ENCODE results near the gene SMIM35.

SMIM35 gene

DNA sequence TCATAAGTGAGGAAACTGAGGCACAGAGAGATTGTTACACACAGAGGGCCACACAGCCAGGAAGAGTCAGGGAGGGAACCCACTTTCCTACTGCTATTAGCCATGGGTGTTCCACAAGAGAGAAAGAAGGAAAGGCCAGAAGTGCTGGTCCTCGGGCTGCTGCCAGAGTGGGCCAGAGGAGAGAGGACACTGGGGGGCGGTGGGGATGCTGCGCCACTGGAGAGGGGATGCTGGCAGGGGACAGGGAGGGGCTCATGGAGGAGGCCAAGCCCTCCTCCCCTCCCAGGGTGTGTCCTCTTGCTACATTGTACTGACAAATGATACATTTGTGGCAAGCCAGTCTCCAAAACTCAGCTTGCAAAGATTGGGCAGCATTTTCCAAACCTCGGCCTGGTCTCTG, 90.7 kb downstream of the SMIM35 start:
- no peak for DNase-seq (ENCODE audit: insufficient read length, low spot score)
- no peak for FAIRE-seq
- no peak for TF ChIP-seq CTCF (IDR thresholded peaks at IDR 0.05; ENCODE audit: insufficient read depth, missing control alignments)

DNA sequence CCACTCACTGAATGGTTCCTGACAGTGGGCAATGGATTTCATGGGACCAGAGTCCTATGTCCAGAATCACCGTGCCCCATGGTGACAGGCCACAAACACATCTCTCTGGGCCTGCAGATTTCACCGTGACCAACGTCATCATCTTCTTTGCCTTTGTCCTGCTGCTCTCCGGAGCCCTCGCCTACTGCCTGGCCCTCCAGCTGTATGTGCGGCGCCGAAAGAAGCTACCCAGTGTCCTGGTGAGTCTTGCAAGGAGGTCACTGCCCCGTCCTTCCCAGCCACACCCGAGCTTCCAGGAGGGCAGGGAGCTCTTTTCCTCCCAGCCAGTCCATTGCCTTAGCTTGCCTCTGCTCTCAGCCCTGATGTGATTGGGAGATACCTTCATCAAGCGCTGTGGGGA, 91.3 kb downstream of the SMIM35 start:
- DNase-seq (ENCODE audit: insufficient read length, low spot score) (no peak), FAIRE-seq (no peak)
- no peak for TF ChIP-seq CTCF (IDR thresholded peaks at IDR 0.05; ENCODE audit: insufficient read depth, missing control alignments)

GRCh38 chr11:117993988-117994745, 92.6 kb downstream of the SMIM35 start:
- FAIRE-seq (no peak), DNase-seq (ENCODE audit: insufficient read length, low spot score) (no peak)
- no peak for TF ChIP-seq CTCF (IDR thresholded peaks at IDR 0.05; ENCODE audit: insufficient read depth, missing control alignments)

- TF ChIP-seq CTCF (IDR thresholded peaks at IDR 0.05; ENCODE audit: insufficient read depth, missing control alignments), result no peak
- FAIRE-seq (no peak), DNase-seq (ENCODE audit: insufficient read length, low spot score) (no peak)
These were observed 94.1 kb downstream of the SMIM35 start for GRCh38 chr11:117992620-117993019.

DNA sequence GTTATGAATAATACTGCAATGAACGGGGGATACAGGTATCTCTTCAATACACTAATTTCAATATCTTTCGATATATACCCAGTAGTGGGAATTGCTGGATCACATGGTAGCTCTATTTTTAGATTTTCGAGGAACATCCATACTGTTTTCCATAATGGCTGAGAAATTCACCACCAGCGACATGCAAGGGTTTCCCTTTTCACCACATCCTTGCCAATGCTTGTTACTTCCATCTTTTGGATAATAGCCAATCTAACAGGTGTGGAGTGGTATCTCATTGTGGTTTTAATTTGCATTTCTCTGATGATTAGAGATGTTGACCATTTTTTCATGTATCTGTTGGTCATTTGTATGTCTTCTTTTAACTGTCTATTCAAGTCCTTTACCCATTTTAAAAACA, 94.6 kb downstream of the SMIM35 start:
- no peak for TF ChIP-seq CTCF (IDR thresholded peaks at IDR 0.05; ENCODE audit: insufficient read depth, missing control alignments)
- no peak for FAIRE-seq
- DNase-seq (ENCODE audit: insufficient read length, low spot score), result no peak

GRCh38 chr11:117989351-117990102, 97.2 kb downstream of the SMIM35 start:
- no peak for FAIRE-seq
- TF ChIP-seq CTCF (IDR thresholded peaks at IDR 0.05; ENCODE audit: insufficient read depth, missing control alignments), result no peak
- no peak for DNase-seq (ENCODE audit: insufficient read length, low spot score)
